Stimulated activated CD4-positive, alpha-beta T cell treated with anti-CD3 and anti-CD28 coated beads, Interleukin-4, amount 100 ng/mL, for 24 hours (primary cell): ENCODE results near the gene COX7A1.
"Not testable (repeated sequence)": the region's sequence is repeated elsewhere in the genome, so short reads cannot be mapped to it uniquely, and the experiment has no call there.

Source experiments
- DNase-seq: peaks from one replicate; pipeline ENCODE4 v3.0.0-alpha.2; 2020

Gene COX7A1

DNA sequence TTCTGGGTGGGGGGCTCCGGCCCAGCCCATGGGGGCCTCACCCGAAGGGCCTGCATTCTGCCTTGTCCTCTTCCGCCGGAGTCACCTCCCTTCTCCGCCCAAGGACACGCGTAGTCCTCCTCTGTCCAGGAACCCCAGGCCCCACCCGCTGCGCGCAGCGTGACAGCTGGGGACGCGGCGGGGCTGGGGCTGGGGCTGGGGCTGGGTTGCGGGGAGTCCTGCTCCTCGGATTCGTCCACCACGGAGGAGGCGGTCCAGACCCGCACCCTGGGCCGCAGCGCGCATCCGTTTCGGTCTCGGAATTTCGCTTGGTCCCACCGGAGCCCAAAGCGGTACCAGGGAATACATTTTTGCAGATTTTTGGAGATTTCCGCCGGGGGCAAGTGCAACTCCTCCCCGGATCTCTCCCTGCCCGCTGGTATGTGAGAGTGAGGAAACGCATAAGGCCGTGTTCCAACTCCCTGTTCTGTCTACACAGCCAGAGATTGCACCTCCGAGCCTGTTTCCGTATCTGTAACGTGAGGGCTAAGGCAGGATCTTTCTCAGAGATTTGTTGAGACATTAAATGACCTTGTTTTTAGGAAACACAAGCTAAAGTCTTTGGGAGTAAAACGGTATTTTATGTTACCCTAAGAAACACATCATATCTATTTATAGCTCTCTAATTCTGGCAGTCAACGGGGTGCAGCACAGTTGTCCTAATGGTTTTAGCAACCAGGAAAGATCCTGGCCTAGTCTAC, at the start of gene COX7A1:
TSS of gene COX7A1 (minus strand) at position 96 of the 740 bp plus-strand sequence. CDS start at position 56, 40 bp downstream.
- no peak for DNase-seq

DNA sequence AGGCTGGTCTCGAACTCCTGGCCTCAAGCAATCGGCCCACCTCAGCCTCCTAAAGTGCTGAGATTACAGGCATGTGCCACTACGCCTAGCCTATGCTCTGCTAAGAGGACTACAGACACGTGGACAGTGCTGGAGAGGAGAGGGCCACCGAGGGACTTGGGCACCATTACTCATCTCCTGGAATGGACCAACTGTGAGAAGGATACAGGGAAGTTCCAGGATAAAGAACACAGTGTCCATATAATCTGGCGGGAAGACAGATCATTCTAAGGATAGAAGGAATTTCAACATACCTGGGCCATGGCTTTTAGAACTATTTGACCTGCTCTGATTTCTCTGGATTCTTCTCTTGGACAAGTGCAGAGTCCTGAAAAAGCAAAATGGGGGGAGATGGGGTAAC, 49.4 kb upstream of the COX7A1 start:
- DNase-seq, result no peak

DNA sequence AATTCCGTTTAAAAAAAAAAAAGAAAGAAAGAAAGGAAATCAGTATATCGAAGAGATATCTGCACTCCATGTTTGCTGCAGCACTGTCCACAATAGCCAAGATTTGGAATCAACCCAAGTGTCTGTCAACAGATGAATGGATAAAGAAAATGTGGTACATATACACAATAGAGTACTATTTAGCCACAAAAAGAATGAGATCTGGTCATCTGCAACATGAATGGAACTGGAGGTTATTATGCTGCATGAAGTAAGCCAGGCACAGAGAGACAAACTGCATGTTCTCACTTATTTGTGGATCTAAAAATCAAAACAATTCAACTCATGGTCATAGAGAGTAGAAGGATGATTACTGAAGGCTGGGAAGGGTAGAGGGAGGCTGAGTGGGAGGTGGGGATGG, 45.9 kb upstream of the COX7A1 start:
- DNase-seq, result no peak

DNA sequence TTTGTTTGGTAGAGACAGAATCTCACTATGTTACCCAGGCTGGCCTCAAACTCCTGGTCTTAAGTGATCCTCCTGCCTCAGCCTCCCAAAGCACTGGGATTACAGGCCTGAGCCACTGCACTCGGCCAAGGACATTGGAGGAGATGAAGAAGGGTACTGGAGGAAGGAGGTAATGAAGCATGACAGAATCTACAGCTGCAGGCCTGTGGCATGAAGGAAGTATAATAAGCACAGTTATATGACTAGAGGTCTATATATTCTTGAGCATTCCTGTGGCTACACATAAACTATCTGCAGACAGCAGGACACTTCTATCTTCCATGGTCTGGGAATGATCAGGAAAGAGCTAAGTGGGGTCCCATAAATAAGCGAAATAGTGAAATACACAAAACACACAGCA, 44.0 kb upstream of the COX7A1 start:
- DNase-seq, result no peak

DNA sequence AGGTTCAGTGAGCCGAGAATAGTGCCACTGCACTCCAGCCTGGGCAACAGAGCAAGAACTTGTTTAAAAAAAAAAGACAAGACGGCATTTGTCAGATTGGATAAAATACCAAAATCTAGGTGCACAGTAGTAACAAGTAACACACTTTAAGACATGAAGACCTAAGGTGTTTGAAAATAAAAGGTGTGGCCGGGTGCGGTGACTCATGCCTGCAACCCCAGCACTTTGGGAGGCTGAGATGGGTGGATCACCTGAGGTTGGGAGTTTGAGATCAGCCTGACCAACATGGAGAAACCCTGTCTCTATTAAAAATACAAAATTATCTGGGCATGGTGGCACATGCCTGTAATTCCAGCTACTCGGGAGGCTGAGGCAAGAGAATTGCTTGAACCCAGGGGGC, 34.5 kb upstream of the COX7A1 start:
- not testable (repeated sequence) for DNase-seq

DNA sequence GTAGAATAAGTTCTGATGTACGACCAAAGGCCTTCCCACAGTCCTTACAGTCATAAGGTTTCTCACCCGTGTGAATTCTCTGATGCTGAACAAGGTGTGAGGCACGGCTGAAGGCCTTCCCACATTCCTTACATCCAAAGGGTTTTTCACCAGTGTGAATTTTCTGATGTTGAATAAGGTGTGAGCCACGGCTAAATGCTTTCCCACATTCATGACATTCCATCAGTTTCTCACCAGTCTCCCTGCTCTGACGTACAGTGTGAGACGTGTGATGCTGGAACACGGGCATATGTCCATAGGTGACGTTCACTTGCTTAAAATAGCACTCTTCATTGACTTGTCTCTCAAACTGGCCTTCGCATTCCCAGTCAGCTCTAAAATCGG, 31.0 kb upstream of the COX7A1 start:
- DNase-seq, result no peak

DNA sequence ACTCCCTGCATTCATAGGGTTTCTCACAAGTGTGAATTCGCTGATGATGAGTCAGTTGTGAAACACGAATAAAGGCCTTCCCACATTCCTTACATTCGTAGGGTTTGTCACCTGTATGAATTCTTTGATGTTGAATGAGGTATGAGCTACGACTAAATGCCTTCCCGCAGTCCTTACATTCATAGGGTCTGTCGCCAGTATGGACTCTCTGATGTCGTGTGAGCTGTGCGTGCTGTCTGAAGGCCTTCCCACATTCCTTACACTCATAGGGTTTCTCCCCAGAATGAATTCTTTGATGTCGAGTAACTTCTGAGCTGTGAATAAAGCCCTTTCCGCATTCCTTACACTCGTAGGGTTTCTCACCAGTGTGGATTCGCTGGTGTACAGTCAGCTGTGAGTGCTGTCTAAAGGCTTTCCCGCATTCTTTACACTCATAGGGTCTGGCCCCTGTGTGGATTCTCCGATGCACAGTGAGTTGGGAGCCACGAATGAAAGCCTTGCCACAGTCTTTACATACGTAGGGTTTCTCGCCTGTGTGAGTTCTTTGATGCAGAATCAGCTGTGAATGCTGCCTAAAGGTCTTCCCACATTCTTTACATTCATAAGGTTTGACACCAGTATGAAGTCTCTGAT, 30.5 kb upstream of the COX7A1 start:
- no peak for DNase-seq

DNA sequence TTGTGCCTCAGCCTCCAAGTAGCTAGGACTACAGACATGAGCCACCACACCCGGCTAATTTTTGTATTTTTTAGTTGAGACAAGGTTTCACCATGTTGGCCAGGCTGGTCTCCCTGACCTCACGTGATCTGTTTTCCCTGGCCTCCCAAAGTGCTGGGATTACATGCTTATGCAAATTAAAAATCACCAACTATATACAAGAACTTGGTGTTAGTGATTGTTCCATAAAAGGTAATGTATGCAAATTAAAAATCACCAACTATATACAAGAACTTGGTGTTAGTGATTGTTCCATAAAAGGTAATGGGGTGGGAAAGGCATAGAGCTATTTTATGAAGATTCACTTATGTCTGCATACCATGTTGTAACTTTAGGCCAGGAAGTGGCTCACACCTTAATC, 26.8 kb upstream of the COX7A1 start:
- not testable (repeated sequence) for DNase-seq

DNA sequence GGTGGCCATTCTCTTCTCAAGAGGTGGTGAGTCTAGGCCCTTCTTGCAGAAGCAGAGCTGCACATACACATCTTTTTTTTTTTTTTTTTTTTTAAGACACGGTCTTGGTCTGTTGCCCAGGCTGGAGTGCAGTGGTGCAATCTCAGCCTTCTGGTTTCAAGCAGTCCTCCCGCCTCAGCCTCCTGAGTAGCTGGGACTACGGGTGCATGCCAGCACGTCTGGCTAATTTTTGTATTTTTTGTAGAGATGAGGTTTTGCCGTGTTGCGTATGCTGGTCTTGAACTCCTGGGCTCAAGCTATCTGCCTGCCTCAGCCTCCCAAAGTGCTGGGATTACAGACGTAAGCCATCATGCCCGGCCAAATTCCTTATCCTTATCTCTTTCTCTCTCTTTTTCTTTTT, 21.6 kb upstream of the COX7A1 start:
- DNase-seq, result not testable (repeated sequence)

DNA sequence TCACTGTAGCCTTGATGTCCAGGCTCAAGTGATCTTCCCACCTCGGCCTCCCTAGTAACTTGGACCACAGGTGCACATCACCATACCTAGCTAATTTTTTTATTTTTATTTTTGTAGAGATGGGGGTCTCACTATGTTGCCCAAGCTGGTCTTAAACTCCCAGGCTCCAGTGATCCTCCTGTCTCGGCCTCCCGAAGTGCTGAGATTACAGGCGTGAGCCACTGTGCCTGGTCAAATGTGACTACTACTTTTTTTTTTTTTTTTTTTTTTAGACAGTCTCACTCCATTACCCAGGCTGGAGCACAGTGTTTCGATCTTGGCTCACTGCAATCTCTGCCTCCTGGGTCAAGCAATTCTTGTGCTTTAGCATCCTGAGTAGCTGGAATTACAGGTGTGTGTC, 20.6 kb upstream of the COX7A1 start:
- DNase-seq, result no peak

DNA sequence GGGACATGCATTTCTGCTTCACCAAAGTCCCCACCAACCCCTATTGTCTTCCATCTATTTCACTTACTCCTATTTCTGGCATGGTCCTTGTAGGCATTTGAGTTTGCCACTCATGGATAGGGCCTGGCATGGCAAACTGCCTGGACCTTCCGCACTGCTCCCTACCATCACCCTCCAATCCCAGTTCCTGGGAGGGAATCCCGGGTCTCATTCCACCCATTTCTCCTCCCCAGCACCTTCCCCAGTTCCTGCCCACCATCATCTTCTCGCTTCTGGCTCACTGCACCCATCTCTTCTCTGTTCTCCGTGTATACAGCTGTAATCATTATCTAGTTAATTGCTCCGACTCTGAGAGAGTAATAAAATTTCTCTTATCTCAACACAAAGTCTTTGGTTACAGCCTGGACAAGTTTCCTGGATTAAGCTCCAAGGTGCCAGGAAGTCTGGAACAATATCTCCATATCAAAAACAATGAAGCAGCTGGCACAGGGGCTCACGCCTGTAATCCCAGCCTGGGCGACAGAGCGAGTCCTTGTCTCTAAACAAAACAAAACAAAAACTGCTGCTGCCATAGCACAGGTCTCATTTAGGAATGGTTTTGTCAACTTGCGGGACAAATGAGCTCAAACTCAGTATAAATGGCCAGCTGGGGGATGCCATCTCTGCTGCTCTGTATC, 17.0 kb upstream of the COX7A1 start:
- no peak for DNase-seq

DNA sequence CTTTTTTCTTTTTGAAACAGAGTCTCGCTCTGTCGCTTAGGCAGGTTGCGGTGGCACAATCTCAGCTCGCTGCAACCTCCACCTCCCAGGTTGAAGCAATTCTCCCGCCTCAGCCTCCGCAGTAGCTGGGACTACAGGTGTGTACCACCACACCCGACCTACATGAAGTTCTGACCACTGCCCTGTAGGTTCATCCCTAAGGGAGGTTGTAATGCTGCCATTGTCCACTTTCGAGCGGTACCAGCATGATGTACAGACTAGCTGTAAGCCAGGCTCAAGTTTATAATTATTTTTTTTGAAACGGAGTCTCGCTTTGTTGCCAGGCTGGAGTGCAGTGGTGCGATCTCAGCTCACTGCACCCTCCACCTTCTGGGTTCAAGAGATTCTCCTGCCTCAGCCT, 11.6 kb upstream of the COX7A1 start:
- no peak for DNase-seq

DNA sequence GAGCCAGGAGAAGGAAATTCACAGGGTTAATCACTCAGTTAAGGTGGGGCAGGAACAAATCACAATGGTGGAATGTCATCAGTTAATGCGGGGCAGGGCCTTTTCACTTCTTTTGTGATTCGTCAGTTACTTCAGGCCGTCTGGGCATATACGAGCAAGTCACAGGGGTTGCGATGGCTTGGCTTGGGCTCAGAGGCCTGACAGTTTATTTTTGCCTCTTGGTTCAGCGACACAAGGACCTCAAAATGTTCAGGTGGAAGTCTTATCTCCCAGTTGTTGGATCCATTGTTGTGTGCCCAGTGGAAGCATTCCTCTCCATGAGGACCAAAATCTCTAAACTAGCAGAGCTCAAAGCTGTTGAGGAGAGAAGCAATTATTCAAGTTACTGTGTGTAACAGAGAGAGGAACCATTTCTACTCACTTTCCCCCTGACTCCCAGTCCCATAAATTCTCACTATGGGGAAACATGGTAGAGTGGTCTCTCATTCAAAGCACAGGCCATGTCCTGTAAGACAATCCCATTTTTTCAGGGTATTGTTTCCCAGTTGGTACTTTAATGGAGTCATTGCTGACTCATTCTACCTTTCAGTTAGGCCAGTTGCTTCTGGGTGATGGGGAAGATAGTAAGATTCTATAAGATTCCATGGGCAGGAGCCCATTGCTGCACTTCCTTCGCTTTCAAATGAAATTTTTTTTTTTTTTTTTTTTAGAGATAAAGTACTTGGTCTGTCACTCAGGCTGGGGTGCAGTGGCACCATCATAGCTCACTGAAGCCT, 8.8 kb upstream of the COX7A1 start:
- no peak for DNase-seq

DNA sequence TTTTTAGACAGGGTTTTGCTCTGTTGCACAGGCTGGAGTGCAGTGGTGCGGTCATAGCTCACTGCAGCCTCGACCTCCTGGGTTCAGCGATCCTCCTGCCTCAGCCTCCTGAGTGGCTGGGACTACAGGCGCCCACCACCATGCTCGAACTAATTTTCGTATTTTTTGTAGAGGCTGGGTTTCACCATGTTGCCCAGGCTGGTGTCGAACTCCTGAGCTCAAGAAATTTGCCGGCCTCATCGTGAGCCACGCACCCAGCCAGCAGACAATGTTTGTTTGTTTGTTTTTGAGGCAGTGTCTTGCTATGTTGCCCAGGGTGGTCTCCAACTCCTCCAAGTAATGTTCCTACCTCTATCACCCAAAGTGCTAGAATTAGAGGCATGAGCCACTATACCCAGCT, 879 bp upstream of the COX7A1 start:
- DNase-seq, result no peak

DNA sequence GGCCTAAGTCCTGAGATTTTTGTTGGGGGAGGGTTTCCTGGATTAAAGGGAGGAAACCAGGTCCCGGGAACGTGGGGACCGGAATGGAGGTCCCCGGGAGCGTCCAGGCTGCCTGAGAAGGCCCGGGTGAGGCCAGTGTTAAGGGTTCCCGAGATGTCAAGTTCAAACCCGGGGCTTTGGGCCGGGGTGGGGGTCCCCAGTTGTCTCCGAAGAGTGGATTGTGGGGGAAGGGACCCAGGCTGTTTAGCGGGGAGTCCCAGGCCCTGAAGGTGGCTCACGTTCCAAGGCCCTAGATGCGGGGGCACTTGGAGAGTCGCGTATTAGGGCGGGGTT, 262 bp downstream of the COX7A1 start:
- DNase-seq, result no peak

DNA sequence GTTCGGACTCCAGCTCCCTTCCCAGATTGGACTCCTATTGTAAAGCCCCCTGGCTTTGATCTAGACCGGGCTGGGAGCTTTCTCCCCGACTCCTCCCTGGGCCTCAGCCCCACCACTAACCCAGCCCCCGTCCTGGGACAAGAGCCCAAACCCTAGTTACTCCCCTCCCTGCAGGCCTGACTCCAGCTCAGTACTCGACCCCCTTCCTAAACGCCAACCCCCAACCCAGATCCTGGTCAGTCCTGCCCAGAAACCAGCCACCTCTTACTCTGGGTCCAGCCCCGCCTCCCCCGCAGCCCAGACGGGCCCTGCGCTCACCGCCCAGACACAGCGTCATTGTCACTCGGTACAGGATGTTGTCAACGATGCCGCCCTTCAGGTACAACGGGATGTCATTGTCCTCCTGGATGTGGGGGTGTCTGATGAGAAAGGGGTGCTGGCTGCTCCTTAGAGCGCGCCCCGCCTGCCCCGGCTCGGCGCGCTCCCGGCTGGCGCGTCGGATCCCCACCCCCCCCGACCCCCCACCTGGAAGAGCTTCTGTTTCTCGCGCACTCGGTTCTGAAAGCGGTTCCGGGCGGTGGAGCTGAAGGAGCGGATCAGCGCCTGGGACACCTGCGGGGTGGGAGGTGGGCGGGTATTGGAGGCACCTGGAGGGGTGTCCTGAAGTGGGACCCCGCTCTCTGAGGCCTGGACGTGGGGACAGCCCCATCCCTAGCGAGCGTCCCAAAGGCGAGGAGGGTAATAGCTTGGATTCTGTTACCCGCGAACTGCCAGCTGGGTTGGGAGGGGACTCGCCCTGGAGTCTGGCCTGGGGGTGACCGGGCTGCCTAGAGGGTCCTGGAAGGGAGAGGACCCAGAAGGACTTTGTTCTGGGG, 866 bp downstream of the COX7A1 start:
- DNase-seq, result no peak

DNA sequence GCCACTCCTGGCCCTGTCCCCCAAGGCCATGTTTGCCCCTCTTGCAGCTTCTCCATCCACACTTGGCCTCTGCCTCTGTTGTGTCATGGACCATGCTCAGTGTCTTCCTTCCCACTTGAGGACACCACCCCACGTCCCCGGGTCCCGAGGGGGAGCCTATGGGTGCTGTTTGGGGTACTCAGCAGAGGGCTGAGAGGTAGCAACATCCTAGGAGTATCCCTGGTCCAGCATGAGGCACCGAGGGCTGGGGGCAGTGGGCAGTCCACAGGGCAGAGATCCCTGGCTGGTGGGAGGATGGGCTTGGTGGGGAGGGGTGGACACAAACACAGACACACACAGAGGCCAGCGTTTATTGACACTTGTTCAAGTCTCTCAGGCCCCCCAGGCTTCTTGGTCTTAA, 1.7 kb downstream of the COX7A1 start:
- no peak for DNase-seq

DNA sequence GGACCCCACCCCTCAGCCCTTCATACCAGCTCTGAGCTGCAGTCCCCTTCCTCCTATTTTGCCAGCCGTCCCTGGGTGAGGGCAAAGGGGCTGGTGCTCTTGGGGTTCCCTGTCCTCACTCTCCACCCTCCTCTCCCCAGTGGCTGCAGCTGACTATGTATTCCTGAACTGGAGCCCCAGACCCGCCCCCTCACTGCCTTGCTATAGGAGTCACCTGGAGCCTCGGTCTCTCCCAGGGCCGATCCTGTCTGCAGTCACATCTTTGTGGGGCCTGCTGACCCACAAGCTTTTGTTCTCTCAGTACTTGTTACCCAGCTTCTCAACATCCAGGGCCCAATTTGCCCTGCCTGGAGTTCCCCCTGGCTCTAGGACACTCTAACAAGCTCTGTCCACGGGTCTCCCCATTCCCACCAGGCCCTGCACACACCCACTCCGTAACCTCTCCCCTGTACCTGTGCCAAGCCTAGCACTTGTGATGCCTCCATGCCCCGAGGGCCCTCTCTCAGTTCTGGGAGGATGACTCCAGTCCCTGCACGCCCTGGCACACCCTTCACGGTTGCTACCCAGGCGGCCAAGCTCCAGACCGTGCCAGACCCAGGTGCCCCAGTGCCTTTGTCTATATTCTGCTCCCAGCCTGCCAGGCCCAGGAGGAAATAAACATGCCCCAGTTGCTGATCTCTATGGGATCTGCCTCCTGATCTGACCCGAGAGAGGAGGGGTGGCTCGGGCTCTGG, 2.4 kb downstream of the COX7A1 start:
- no peak for DNase-seq

DNA sequence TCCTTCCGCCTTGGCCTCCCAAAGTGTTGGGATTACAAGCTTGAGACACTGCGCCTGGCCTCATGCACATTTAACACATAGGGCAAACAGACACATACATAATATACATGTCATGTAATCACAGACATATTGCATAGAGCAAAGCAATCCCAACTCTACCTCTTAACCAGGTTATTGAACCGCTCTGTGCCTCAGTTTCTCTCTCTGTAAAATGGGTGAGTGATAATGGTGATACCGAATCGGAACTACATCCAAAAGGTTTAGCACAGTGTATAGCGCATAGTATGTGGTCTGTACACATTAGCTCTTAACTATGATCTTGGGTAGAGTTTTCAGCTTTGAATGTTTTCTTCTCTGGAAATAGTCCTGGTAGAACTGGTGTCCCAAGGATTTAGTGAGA, 7.6 kb downstream of the COX7A1 start:
- no peak for DNase-seq

DNA sequence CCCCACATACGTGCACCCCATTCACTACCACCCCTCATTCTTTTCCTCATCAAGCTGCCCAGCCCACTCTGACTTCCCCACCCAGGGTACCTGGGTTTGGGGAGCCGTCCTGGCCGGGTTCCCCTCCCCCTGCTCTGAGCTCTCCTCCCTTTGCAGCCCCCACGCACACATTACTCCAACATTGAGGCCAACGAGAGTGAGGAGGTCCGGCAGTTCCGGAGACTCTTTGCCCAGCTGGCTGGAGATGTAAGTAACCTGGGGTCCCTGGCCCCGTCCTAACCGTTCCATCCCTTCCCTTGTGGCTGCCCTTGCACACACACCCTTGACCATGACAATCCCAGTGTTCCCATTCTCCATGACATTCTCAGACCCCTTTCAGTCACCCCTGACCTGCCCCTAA, 9.8 kb downstream of the COX7A1 start:
- no peak for DNase-seq

DNA sequence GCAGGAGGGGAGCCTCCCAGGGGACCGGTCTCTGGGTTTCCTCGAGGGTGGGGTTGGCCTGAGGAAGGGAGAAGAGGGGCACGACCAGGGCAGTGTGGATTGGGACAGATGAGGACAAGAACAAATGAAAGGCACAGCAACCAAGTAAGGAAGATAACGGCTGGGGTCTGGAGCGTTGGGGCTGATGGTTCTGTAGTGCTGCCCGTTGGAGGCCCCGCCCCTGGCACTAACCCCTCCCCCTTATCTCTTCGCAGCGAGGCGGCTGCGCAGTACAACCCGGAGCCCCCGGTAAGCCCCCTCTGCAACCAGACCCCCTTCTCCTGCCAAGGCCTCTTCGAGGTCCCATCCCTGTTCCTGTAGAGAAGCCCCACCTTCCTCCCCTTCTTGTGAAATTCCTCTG, 10.2 kb downstream of the COX7A1 start:
- no peak for DNase-seq
